Astrocyte (in vitro differentiated cells and primary cell): Measurements from ENCODE around the gene CASR. TPM values are rescaled to one million over a fixed set of nuclear protein-coding genes. Genes with fewer than 3 reads are reported as not detected.

Experiments used
- DNase-seq: peaks from one replicate; pipeline ENCODE4 v3.0.0-alpha.2; 2010; ENCODE audit warnings: low read depth
- FAIRE-seq: peaks from 2 replicates; lab custom pipeline; 2011; peaks lifted over from hg19 to GRCh38; lab: Jason Lieb, UNC
- H2AFZ ChIP-seq: 2 replicates; pipeline ENCODE4 v1.6.0; 2012; ENCODE audit warnings: low read depth, low read length, inconsistent platforms
- H3K27ac ChIP-seq: 2 replicates; pipeline ENCODE4 v1.5.1; 2011; ENCODE audit warnings: low read depth, low read length, inconsistent platforms
- H3K27me3 ChIP-seq: 2 replicates; pipeline ENCODE4 v1.6.0; 2011; ENCODE audit warnings: low read length, inconsistent platforms; ENCODE audit not compliant: insufficient read depth
- H3K36me3 ChIP-seq: 2 replicates; pipeline ENCODE4 v1.5.1; 2011; ENCODE audit warnings: low read length, inconsistent platforms; ENCODE audit not compliant: insufficient read depth
- H3K4me1 ChIP-seq: 2 replicates; pipeline ENCODE4 v1.5.1; 2011; ENCODE audit warnings: low read length, inconsistent platforms; ENCODE audit not compliant: insufficient read depth
- H3K4me2 ChIP-seq: 2 replicates; pipeline ENCODE4 v1.6.0; 2012; ENCODE audit warnings: low read length, inconsistent platforms
- H3K4me3 ChIP-seq: 2 replicates; pipeline ENCODE4 v1.5.1; 2011; ENCODE audit warnings: low read depth, mild to moderate bottlenecking, low read length, inconsistent platforms; ENCODE audit not compliant: insufficient read depth
- H3K79me2 ChIP-seq: 2 replicates; pipeline ENCODE4 v1.6.0; 2012; ENCODE audit warnings: mild to moderate bottlenecking, low read length, inconsistent platforms; ENCODE audit not compliant: insufficient read depth
- H3K9ac ChIP-seq: 2 replicates; pipeline ENCODE4 v1.6.0; 2012; ENCODE audit warnings: mild to moderate bottlenecking, low read length, inconsistent platforms
- H3K9me3 ChIP-seq: 2 replicates; pipeline ENCODE4 v1.5.1; 2012; ENCODE audit warnings: low read depth, mild to moderate bottlenecking, low read length, inconsistent platforms; ENCODE audit not compliant: insufficient read depth
- H4K20me1 ChIP-seq: 2 replicates; pipeline ENCODE4 v1.6.0; 2012; ENCODE audit warnings: low read length, inconsistent platforms; ENCODE audit not compliant: insufficient read depth
- H3K27ac Mint-ChIP-seq: one replicate; pipeline ENCODE4 v1.8.0; 2021; ENCODE audit warnings: mild to moderate bottlenecking, mixed read lengths; ENCODE audit not compliant: unreplicated experiment
- H3K27me3 Mint-ChIP-seq: one replicate; pipeline ENCODE4 v1.8.0; 2021; ENCODE audit warnings: low read depth, mixed read lengths; ENCODE audit not compliant: unreplicated experiment
- H3K36me3 Mint-ChIP-seq: one replicate; pipeline ENCODE4 v1.8.0; 2021; ENCODE audit warnings: low read depth, mixed read lengths; ENCODE audit not compliant: unreplicated experiment
- H3K4me1 Mint-ChIP-seq: one replicate; pipeline ENCODE4 v1.8.0; 2021; ENCODE audit warnings: low read depth, mixed read lengths; ENCODE audit not compliant: unreplicated experiment
- H3K4me3 Mint-ChIP-seq: one replicate; pipeline ENCODE4 v1.8.0; 2021; ENCODE audit warnings: mild to moderate bottlenecking, moderate library complexity, mixed read lengths; ENCODE audit not compliant: unreplicated experiment
- H3K9me3 Mint-ChIP-seq: one replicate; pipeline ENCODE4 v1.8.0; 2021; ENCODE audit warnings: mild to moderate bottlenecking, mixed read lengths; ENCODE audit not compliant: unreplicated experiment
- CTCF ChIP-seq: IDR thresholded peaks from 2 replicates; pipeline ENCODE4 v1.5.1; 2011; ENCODE audit warnings: low read depth, mild to moderate bottlenecking, inconsistent platforms, low read length, moderate library complexity; ENCODE audit not compliant: insufficient read depth
- EZH2 ChIP-seq: IDR thresholded peaks from 2 replicates; pipeline ENCODE4 v1.6.1; 2012; ENCODE audit warnings: mild to moderate bottlenecking, low read length, inconsistent platforms; ENCODE audit not compliant: insufficient read depth
- total RNA-seq: library from RNA; stranded (reverse); gene quantifications from 2 replicates; pipeline ENCODE4 v1.2.1, GENCODE V29; 2021

CASR gene
- total RNA-seq, 1 donor from 2014 or later = not detected

- Mint-ChIP-seq H3K4me1 (no peaks in the 10 kb centered on the region), H3K9me3 (no peaks in the 10 kb centered on the region), H3K27me3 (peaks cover 10% of the 10 kb centered on the region), H3K36me3 (no peaks in the 10 kb centered on the region), H3K27ac (no peak overlapping the region), H3K4me3 (no peak overlapping the region)
- H2AFZ ChIP-seq = no peak overlapping the region
- H3K4me3 ChIP-seq = no peak overlapping the region
- DNase-seq (no peak), FAIRE-seq (no peak)
- no peak for TF ChIP-seq CTCF
- no peak for TF ChIP-seq EZH2
- no peaks in the 10 kb centered on the region for H3K9me3 ChIP-seq
- H3K79me2 ChIP-seq = no peaks in the 10 kb centered on the region
- H3K27ac ChIP-seq = no peak overlapping the region
- no peaks in the 10 kb centered on the region for H4K20me1 ChIP-seq
- no peaks in the 10 kb centered on the region for H3K4me1 ChIP-seq
- H3K36me3 ChIP-seq = no peaks in the 10 kb centered on the region
- H3K9ac ChIP-seq = no peak overlapping the region
- no peak overlapping the region for H3K4me2 ChIP-seq
- no peaks in the 10 kb centered on the region for H3K27me3 ChIP-seq
Observed at GRCh38 chr3:122230174-122230573, 46.7 kb downstream of the CASR start.

- Mint-ChIP-seq H3K27me3 (peaks cover 10% of the 10 kb centered on the region), H3K4me1 (no peaks in the 10 kb centered on the region), H3K4me3 (no peak overlapping the region), H3K27ac (no peak overlapping the region), H3K9me3 (no peaks in the 10 kb centered on the region), H3K36me3 (no peaks in the 10 kb centered on the region)
- Histone ChIP-seq H3K9ac (no peak overlapping the region), H4K20me1 (no peaks in the 10 kb centered on the region), H3K4me2 (no peak overlapping the region), H2AFZ (no peak overlapping the region), H3K27me3 (no peaks in the 10 kb centered on the region), H3K4me3 (no peak overlapping the region), H3K27ac (no peak overlapping the region), H3K4me1 (no peaks in the 10 kb centered on the region), H3K79me2 (no peaks in the 10 kb centered on the region), H3K9me3 (no peaks in the 10 kb centered on the region), H3K36me3 (no peaks in the 10 kb centered on the region)
- FAIRE-seq (no peak), DNase-seq (no peak)
- no peak for TF ChIP-seq EZH2
Observed at GRCh38 chr3:122231465-122232157, 48.1 kb downstream of the CASR start.

GRCh38 chr3:122232485-122232884 is 49.0 kb downstream of the CASR start:
- H3K9me3 ChIP-seq = no peaks in the 10 kb centered on the region
- H3K4me2 ChIP-seq = no peak overlapping the region
- no peaks in the 10 kb centered on the region for H4K20me1 ChIP-seq
- DNase-seq = no peak
- Mint-ChIP-seq H3K27ac (no peak overlapping the region), H3K9me3 (no peaks in the 10 kb centered on the region), H3K27me3 (peaks cover 10% of the 10 kb centered on the region), H3K4me1 (no peaks in the 10 kb centered on the region), H3K36me3 (no peaks in the 10 kb centered on the region), H3K4me3 (no peak overlapping the region)
- no peak overlapping the region for H3K27ac ChIP-seq
- no peak overlapping the region for H2AFZ ChIP-seq
- no peaks in the 10 kb centered on the region for H3K79me2 ChIP-seq
- no peak overlapping the region for H3K4me3 ChIP-seq
- no peaks in the 10 kb centered on the region for H3K4me1 ChIP-seq
- no peaks in the 10 kb centered on the region for H3K27me3 ChIP-seq
- TF ChIP-seq EZH2 (no peak), CTCF (no peak)
- no peak overlapping the region for H3K9ac ChIP-seq
- no peak for FAIRE-seq
- H3K36me3 ChIP-seq = no peaks in the 10 kb centered on the region
